Liver (tissue), 3 donors: ENCODE data around the gene ASGR2.

Source experiments
- JUND ChIP-seq, 2 donors: IDR thresholded peaks; 2 replicates each; pipeline ENCODE4 v1.6.1; 2016; ENCODE audit warnings: antibody characterized with exemption in 2 of 2
- RXRA ChIP-seq, 2 donors: IDR thresholded peaks; 2 replicates each; pipeline ENCODE4 v1.6.1; 2017 to 2018; ENCODE audit warnings: antibody characterized with exemption in 2 of 2, mild to moderate bottlenecking in 1 of 2
- SP1 ChIP-seq: IDR thresholded peaks from 2 replicates; pipeline ENCODE4 v1.6.1; 2018; ENCODE audit warnings: antibody characterized with exemption, mild to moderate bottlenecking
- TAF1 ChIP-seq: conservative IDR thresholded peaks from 2 replicates; pipeline ENCODE4 v1.6.1; 2016; ENCODE audit warnings: antibody characterized with exemption, mild to moderate bottlenecking
- TF ChIP-seq, protein P1 (sequence below): fragments of 150-350 bp; IDR thresholded peaks from 2 replicates; pipeline ENCODE4 v1.5.1; 2017; ENCODE audit warnings: improper control_type of control experiment, low read depth, low read length; ENCODE audit not compliant: missing input control
- TF ChIP-seq, protein P2 (sequence below): IDR thresholded peaks from 2 replicates; pipeline ENCODE4 v1.6.1; 2016; ENCODE audit warnings: antibody characterized with exemption, mild to moderate bottlenecking
- TF ChIP-seq, protein P3 (sequence below): IDR thresholded peaks from 2 replicates; pipeline ENCODE4 v1.6.1; 2016; ENCODE audit warnings: antibody characterized with exemption
- donor health status: healthy.
- donor health status: healthy.

DNA sequence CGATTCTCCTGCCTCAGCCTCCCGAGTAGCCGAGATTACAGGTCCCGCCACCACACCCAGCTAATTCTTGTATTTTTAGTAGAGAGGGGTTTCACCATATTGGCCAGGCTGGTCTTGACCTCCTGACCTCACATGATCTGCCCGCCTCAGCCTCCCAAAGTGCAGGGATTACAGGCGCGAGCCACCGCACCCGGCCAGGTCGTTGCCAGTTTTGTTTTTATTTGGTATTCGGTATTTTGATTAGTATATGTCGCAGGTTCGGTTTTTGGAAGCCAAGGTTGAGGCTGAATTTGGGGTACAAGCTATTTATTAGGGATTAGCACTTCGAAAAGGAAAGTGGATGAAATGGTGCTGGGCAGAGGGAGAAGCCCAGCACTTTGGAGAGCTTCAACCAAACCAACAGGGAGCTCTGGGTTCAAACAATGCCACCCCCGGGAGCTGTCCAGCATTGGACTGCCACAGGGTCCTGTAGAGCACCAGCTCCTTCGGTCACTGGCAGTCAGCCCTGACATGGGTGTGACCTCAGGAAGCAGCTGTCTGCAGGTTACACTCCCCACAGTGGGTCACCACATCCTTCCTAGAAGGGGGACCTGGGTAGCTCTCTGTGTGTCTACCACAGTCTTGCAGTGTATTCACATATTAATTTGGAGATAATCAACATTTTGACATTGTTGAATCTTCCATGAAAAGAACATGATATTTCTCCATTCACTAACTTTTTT is 33.1 kb downstream of the ASGR2 start:
- TF ChIP-seq, protein P1, sequence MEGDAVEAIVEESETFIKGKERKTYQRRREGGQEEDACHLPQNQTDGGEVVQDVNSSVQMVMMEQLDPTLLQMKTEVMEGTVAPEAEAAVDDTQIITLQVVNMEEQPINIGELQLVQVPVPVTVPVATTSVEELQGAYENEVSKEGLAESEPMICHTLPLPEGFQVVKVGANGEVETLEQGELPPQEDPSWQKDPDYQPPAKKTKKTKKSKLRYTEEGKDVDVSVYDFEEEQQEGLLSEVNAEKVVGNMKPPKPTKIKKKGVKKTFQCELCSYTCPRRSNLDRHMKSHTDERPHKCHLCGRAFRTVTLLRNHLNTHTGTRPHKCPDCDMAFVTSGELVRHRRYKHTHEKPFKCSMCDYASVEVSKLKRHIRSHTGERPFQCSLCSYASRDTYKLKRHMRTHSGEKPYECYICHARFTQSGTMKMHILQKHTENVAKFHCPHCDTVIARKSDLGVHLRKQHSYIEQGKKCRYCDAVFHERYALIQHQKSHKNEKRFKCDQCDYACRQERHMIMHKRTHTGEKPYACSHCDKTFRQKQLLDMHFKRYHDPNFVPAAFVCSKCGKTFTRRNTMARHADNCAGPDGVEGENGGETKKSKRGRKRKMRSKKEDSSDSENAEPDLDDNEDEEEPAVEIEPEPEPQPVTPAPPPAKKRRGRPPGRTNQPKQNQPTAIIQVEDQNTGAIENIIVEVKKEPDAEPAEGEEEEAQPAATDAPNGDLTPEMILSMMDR: no peak
- no peak for TF ChIP-seq RXRA (IDR thresholded peaks at IDR 0.05)
- TF ChIP-seq, protein P2, sequence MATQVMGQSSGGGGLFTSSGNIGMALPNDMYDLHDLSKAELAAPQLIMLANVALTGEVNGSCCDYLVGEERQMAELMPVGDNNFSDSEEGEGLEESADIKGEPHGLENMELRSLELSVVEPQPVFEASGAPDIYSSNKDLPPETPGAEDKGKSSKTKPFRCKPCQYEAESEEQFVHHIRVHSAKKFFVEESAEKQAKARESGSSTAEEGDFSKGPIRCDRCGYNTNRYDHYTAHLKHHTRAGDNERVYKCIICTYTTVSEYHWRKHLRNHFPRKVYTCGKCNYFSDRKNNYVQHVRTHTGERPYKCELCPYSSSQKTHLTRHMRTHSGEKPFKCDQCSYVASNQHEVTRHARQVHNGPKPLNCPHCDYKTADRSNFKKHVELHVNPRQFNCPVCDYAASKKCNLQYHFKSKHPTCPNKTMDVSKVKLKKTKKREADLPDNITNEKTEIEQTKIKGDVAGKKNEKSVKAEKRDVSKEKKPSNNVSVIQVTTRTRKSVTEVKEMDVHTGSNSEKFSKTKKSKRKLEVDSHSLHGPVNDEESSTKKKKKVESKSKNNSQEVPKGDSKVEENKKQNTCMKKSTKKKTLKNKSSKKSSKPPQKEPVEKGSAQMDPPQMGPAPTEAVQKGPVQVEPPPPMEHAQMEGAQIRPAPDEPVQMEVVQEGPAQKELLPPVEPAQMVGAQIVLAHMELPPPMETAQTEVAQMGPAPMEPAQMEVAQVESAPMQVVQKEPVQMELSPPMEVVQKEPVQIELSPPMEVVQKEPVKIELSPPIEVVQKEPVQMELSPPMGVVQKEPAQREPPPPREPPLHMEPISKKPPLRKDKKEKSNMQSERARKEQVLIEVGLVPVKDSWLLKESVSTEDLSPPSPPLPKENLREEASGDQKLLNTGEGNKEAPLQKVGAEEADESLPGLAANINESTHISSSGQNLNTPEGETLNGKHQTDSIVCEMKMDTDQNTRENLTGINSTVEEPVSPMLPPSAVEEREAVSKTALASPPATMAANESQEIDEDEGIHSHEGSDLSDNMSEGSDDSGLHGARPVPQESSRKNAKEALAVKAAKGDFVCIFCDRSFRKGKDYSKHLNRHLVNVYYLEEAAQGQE: peak; percentile 94
- TF ChIP-seq, protein P3, sequence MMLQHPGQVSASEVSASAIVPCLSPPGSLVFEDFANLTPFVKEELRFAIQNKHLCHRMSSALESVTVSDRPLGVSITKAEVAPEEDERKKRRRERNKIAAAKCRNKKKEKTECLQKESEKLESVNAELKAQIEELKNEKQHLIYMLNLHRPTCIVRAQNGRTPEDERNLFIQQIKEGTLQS: no peak
- TF ChIP-seq TAF1: no peak
- no peak for TF ChIP-seq JUND (IDR thresholded peaks at IDR 0.05)
- TF ChIP-seq SP1: no peak
